Effector memory CD4-positive, alpha-beta T cell (primary cell): Measurements from ENCODE around the gene CNGA3.

ENCODE experiments used
- DNase-seq, 3 donors: peaks; one replicate each; pipeline ENCODE4 v3.0.0-alpha.2; 2020
- H3K27ac ChIP-seq: 2 replicates; pipeline ENCODE4 v1.7.0; 2013; ENCODE audit warnings: mild to moderate bottlenecking, low read length, moderate library complexity; ENCODE audit not compliant: insufficient read depth, poor library complexity, severe bottlenecking
- H3K27me3 ChIP-seq: replicated peaks from 2 replicates; pipeline ENCODE4 v1.7.0; 2013; ENCODE audit warnings: mild to moderate bottlenecking, low read length; ENCODE audit not compliant: insufficient read depth, control insufficient read depth, poor library complexity, severe bottlenecking
- H3K36me3 ChIP-seq: 2 replicates; pipeline ENCODE4 v1.7.0; 2013; ENCODE audit warnings: mild to moderate bottlenecking, low read length, moderate library complexity; ENCODE audit not compliant: control insufficient read depth, insufficient read depth
- H3K4me1 ChIP-seq: 2 replicates; pipeline ENCODE4 v1.7.0; 2013; ENCODE audit warnings: low read length, mild to moderate bottlenecking; ENCODE audit not compliant: control insufficient read depth, insufficient read depth, poor library complexity, severe bottlenecking
- H3K4me3 ChIP-seq: 2 replicates; pipeline ENCODE4 v1.7.0; 2013; ENCODE audit warnings: low read length, low read depth, mild to moderate bottlenecking; ENCODE audit not compliant: insufficient read depth, poor library complexity, severe bottlenecking
- H3K9me3 ChIP-seq: 2 replicates; pipeline ENCODE4 v1.7.0; 2013; ENCODE audit warnings: mild to moderate bottlenecking, low read length, moderate library complexity; ENCODE audit not compliant: control insufficient read depth

The CNGA3 gene

DNA sequence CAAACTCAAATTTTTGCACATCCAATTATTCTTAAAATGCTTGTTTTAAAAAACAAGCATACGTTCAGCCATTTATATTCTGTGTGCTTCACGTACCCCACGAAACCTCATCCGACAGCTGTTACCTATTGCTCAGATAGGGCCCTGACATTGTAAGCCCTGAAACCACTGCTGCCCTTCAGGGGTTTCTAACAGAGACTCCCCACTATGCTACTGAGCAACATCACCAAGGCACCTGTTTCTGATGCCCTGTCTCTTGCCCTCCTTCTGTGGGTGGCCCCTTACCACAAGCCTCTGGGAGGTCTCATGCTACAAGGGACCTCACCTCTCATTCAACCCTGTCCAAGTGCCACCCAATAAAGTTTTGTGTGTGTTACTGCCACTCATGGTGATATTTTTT lies 18.5 kb upstream of the CNGA3 start:
- no peaks in the 10 kb centered on the region for H3K4me1 ChIP-seq
- DNase-seq: no peak
- H3K36me3 ChIP-seq: no peaks in the 10 kb centered on the region
- H3K27me3 ChIP-seq: no peaks in the 10 kb centered on the region
- no peaks in the 10 kb centered on the region for H3K9me3 ChIP-seq
- H3K27ac ChIP-seq: no peak overlapping the region
- no peak overlapping the region for H3K4me3 ChIP-seq

DNA sequence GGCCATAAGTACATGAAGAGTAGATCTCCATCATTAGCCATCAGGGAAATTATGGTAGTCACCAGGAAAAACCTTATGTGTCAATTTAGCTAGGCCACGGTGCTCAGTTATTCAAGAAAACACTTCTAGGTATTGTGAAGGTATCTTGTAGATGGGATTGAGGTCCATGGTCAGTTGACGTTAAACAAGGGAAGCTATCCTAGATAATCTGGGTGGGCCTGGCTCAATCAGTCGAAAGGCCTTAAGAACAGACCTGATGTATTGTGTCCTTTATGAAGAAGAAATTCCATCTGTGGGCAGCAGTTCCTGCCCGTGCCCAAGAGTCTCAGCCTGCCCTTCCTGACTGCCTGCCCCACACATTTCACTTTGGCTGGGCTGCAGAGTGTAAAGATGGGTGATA lies 16.7 kb upstream of the CNGA3 start:
- Histone ChIP-seq H3K27ac (no peak overlapping the region), H3K27me3 (no peaks in the 10 kb centered on the region), H3K36me3 (no peaks in the 10 kb centered on the region), H3K4me1 (no peaks in the 10 kb centered on the region), H3K9me3 (no peaks in the 10 kb centered on the region), H3K4me3 (no peak overlapping the region)
- DNase-seq: no peak

DNA sequence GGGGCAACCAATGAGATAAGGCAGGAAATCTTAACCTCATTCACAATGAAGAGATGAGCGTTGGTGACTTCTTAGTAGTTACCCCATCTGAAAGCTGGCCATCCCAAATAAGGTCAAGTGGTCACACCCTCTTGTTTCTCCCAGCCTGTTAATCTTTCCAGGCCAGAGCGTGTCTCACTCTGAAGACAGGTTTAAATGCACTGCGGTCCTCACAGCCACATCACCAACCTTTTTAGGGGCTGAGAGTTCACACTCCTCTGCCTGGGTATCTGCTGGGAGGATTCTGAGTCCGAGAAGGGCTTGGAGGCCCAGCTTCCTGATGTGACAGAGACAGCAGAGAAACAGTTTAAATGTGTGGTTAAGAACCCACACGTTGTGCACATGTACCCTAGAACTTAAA lies 13.3 kb upstream of the CNGA3 start:
- no peaks in the 10 kb centered on the region for H3K27me3 ChIP-seq
- no peaks in the 10 kb centered on the region for H3K4me1 ChIP-seq
- no peaks in the 10 kb centered on the region for H3K36me3 ChIP-seq
- H3K4me3 ChIP-seq: no peak overlapping the region
- DNase-seq: no peak
- H3K27ac ChIP-seq: no peak overlapping the region
- no peaks in the 10 kb centered on the region for H3K9me3 ChIP-seq

DNA sequence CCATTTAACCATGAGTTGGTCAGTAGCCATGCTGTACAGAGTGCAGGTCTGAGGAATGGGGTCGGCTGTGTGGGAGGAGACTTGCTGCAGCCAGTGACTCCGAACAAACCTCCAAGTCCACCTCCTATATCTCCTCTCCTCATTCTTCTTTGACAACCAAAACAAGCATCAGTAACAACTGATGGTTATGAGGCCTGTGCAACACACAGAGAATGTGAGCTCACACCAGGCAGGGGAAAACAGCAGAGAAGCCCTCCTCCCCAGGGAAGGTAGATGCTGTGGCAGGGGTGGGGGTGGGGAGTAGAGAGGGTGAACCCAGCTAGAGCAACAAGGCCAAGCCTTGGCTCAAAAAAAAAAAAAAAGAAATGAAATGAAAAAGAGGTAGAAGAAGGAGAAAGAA lies 12.3 kb upstream of the CNGA3 start:
- Histone ChIP-seq H3K4me3 (no peak overlapping the region), H3K27ac (no peak overlapping the region), H3K4me1 (no peaks in the 10 kb centered on the region), H3K36me3 (no peaks in the 10 kb centered on the region), H3K27me3 (no peaks in the 10 kb centered on the region), H3K9me3 (no peaks in the 10 kb centered on the region)
- DNase-seq: no peak

DNA sequence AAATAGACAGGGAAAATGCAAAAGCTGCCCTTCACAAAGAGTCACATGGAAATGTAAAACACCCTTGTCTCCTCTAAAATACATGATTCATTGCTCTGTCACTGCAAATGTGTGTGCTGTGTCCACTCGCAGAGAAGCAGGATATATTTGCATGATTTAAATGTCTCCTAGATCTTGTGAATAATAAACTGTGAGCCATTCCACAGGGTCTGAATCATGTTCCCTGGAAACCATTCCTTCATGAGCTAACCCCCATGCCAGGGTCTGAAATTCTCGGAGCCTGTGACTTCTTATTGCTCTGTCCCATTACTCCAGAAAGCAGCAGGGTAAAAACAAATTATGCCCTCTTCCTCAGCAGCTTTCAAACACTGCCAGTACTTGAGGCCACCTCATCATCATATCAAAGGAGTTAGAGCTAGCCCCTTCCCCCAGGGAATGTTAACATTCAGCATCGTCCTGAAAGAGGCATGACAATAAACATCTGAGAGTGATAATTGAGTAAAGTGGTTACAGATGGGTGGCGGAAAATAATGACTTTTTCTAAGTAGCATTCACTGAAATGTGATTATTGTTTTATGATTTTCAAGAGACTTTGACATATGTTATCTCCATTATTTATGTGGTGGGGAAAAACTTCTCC lies 11.7 kb upstream of the CNGA3 start:
- Histone ChIP-seq H3K36me3 (no peaks in the 10 kb centered on the region), H3K4me1 (no peaks in the 10 kb centered on the region), H3K9me3 (no peaks in the 10 kb centered on the region), H3K27me3 (no peaks in the 10 kb centered on the region), H3K4me3 (no peak overlapping the region), H3K27ac (no peak overlapping the region)
- DNase-seq: no peak

DNA sequence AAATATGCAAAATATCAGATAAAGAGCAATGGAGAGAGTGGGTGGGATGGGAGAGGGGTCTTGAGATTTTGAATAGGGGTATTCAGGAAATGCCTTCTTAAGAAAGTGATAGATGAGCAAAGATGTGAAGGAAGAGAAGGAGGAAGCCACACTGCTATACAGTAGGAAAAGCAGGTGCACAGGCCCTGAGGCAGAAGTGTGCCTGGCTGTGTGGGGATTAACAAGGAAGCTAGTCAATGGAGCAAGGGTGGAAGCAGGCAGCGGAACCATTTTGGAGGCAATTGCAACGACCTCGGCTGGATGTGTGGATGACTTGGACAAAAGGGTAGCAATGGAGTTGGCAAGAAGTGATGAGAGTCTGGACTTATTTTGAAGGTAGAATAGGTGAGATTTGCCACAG lies 11.0 kb upstream of the CNGA3 start:
- Histone ChIP-seq H3K27ac (no peak overlapping the region), H3K4me3 (no peak overlapping the region), H3K4me1 (no peaks in the 10 kb centered on the region), H3K36me3 (no peaks in the 10 kb centered on the region), H3K27me3 (no peaks in the 10 kb centered on the region), H3K9me3 (no peaks in the 10 kb centered on the region)
- DNase-seq: no peak

DNA sequence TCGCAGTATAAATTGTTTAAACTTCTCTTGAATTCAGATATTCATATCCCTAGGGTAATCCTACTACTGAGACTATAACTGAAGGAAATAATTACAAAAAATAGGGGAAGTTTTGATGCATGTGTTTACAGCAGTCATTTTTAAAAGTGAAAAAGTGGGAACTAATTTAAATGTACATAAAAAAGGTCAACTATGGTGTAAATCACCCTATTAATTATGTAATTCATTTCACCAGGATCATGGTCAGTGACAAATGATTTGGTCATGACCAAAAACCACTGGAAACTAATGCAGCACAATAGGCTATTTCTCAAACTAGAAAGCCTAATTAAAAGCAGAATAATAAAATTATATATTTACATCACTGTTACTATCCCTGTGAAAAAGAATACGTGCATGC lies 5.0 kb upstream of the CNGA3 start:
- H3K36me3 ChIP-seq: no peaks in the 10 kb centered on the region
- no peak overlapping the region for H3K27ac ChIP-seq
- H3K4me1 ChIP-seq: no peaks in the 10 kb centered on the region
- DNase-seq: no peak
- H3K27me3 ChIP-seq: peaks cover 10% of the 10 kb centered on the region
- H3K4me3 ChIP-seq: no peak overlapping the region
- H3K9me3 ChIP-seq: no peaks in the 10 kb centered on the region

DNA sequence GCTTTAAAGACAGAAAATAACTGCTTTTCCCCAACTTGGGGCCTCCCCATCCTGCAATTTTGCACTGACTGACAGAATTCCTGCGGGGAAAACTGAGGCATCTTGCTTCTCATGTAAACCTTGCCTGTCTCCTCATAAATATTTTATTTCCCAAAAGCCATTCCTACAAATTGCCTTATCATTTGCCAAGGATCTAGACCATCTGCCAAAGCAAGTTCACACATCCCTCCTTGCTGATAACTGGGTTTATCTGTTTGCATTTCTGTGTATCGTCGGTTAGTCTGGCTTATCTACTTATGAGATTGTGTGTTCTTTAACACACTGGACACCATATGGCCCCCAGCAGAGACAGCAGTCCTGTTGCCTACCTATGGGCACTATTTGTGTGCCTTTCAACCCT lies 3.0 kb upstream of the CNGA3 start:
- DNase-seq: no peak
- Histone ChIP-seq H3K9me3 (no peaks in the 10 kb centered on the region), H3K27ac (no peak overlapping the region), H3K4me3 (no peak overlapping the region), H3K36me3 (no peaks in the 10 kb centered on the region), H3K4me1 (peaks cover 3% of the 10 kb centered on the region), H3K27me3 (peaks cover 24% of the 10 kb centered on the region)

DNA sequence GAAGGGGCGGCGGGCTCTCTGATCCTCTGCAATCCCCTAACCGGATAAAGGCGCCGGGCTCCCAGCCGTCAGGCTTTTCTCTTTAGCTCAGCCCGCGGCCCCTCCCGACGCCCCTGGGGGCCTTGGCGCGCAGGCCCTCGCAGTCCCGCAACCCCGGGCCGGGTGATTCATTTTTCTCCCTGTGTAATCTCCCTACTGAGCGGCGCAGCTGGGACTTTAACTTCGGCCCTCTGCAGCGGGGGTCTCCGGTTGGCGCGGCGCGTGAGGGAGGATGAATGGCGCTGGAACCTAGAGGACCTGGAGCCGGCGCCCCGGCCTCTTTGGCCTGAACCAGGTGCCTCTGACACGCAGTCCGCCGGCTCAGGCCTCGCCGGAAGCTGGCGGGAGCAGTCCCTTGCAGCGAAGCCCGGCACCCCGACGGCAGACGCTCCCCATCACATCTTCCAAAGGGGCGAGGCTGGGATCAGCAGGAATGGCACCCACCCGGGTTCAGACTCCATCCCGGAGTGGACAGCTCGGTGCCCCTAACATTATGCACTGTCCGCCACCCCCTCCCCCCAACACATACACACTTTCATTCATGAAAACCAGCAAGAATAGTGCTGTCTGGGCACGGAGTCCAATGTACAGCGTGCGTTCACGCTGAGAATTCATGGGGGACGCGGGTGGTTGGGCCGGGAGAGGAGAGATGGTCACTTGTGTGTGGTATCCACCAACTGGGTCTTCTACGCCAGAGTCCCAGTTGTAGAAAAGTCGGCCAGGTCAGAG lies 1.2 kb downstream of the CNGA3 start:
- no peak overlapping the region for H3K4me3 ChIP-seq
- H3K27ac ChIP-seq: no peak overlapping the region
- H3K9me3 ChIP-seq: no peaks in the 10 kb centered on the region
- H3K27me3 ChIP-seq: peaks cover 31% of the 10 kb centered on the region
- no peaks in the 10 kb centered on the region for H3K36me3 ChIP-seq
- DNase-seq: no peak
- peaks cover 3% of the 10 kb centered on the region for H3K4me1 ChIP-seq

DNA sequence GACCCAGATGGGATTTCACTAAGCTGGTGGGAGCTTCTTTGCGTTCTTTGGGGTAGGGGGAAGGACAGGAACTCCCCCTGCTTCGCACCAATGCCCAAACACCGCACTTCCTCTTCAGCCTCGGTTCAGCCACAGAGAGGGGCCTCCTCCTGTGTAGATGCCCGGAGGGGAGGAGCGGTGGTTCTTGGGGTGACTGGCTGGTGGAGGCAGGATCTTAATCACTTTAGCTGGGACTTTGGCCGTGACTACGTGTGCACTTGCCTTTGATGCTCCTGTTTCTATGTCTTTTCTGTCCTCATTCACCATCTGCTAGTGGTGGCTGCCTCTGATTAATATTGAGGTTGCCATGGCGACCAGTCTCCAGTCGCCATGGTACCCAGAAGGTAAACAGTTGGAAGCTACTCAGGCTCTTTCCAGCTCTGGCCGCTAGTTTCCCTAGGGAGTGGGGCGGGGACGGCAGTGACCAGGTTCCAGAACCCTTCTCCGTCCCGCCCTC lies 1.9 kb downstream of the CNGA3 start:
- H3K4me1 ChIP-seq: peaks cover 3% of the 10 kb centered on the region
- H3K4me3 ChIP-seq: no peak overlapping the region
- no peaks in the 10 kb centered on the region for H3K36me3 ChIP-seq
- peaks cover 31% of the 10 kb centered on the region for H3K27me3 ChIP-seq
- H3K9me3 ChIP-seq: no peaks in the 10 kb centered on the region
- no peak for DNase-seq
- H3K27ac ChIP-seq: no peak overlapping the region
